HG03139 (cell line): ENCODE results near the gene KCNJ15.
"Not testable (repeated sequence)": the region's sequence is repeated elsewhere in the genome, so short reads cannot be mapped to it uniquely, and the experiment has no call there.

ENCODE experiments used
- ATAC-seq: cut with Tn5 transposase; IDR thresholded peaks from one replicate; pipeline ENCODE4 v1.9.1; 2021; ENCODE audit not compliant: unreplicated experiment

The KCNJ15 gene

DNA sequence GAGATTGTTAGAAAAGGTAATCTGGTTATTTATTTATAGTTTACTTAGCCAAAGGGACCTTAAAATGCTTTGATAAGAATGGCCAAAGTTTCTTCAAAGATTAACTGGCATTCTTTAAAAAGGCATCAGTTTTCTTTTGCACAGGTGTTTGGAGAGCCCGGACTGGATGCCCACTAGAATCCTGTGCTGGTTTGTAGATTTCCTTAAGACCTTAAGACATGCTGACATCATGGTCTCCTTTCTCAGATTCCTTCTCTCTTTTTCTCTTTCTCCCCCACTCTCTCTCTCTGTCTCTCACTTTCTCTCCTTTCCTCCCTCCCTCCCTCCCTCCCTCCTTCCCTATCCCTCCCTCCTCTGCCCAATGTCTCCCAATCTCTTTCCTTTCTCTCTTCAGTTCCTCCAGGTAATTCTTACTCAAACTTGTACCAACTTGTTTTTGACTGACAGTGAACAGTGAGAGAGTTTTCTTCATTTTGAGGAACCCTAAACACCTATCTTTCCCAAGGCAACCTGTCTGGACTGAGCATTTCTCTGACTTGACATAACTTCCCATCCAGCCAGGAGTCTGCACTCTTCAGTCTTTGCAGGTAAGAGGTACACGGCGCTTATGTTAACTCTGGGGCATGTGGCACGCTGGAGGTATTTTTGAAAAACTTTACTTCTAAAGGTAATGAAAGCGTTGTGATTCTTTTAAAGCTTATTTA lies at the start of gene KCNJ15:
TSS of gene KCNJ15 (plus strand) at position 393 of the 704 bp plus-strand sequence. CDS start 42,271 bp downstream, outside the sequence.
- ATAC-seq: no peak

GRCh38 chr21:38208118-38208517 lies 48.7 kb upstream of the KCNJ15 start:
- ATAC-seq: no peak

GRCh38 chr21:38211321-38211720 lies 45.5 kb upstream of the KCNJ15 start:
- ATAC-seq: no peak

DNA sequence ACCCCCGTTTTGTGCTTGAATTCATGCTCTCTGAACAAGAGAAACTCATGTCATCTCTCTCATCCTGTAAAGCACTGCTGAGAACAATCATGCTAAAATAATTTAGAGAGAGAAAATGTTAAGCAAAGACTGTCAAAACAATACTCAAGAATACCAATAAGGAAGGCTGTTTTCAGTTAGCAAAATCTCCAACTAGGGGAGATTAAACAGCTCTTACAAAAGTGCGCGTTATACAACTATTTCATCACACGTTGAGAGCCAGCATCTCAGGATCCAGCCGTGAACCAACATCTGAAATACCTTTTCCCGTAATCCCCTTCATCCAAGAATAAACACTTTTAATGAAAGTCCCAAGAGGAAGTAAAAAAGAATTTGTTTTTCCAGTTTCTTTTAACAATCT lies 44.1 kb upstream of the KCNJ15 start:
- no peak for ATAC-seq

GRCh38 chr21:38219049-38219628 lies 37.7 kb upstream of the KCNJ15 start:
- no peak for ATAC-seq

- no peak for ATAC-seq
These were observed 36.5 kb upstream of the KCNJ15 start for GRCh38 chr21:38220270-38220737.

- ATAC-seq: no peak
These were observed 35.2 kb upstream of the KCNJ15 start for GRCh38 chr21:38221594-38221993.

GRCh38 chr21:38223893-38224540 lies 32.8 kb upstream of the KCNJ15 start:
- no peak for ATAC-seq

DNA sequence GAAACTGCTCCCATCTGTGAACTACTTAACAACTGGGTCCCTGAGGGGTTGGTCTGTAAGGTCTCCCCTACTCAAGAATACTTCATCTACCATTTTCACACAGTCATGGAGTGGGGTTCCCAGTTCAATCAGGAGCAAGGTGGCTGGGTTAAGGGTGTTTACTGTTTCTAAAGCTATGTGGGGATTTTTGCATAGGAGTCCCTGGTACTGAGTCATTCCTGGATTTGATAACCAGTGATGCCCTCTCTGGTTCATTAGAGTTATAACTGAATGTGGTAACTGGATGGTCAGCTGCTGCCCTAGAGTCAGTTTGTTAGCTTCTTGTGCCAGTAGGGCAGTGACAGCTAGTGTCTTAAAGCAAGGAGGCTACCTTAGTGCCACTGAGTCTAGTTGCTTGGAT lies 29.4 kb upstream of the KCNJ15 start:
- ATAC-seq: no peak

DNA sequence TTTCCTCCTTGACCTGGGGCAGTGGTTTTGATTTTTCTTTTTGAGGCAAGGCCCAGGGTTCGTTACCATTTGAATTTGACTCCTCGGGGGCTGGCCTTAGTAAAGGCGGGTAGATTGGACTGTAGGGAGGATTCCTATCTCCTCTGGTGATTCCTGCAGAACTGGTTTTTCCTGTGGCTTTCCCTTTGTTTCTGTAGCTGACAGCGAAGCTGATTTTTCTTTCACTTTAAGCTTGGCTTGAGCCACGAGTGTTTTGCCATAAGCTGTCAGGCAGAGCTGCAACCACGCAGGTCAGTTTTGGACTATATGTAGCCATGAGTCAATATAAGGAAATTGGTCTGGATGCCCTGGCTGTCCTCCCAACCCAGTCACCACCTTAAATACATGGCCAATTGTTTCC lies 28.7 kb upstream of the KCNJ15 start:
- no peak for ATAC-seq

- ATAC-seq: no peak
These were observed 28.3 kb upstream of the KCNJ15 start for GRCh38 chr21:38228537-38228936.

- no peak for ATAC-seq
These were observed 27.4 kb upstream of the KCNJ15 start for GRCh38 chr21:38229260-38229877.

- ATAC-seq: no peak
These were observed 22.2 kb upstream of the KCNJ15 start for GRCh38 chr21:38234395-38235142.

GRCh38 chr21:38235251-38235650 lies 21.5 kb upstream of the KCNJ15 start:
- not testable (repeated sequence) for ATAC-seq

DNA sequence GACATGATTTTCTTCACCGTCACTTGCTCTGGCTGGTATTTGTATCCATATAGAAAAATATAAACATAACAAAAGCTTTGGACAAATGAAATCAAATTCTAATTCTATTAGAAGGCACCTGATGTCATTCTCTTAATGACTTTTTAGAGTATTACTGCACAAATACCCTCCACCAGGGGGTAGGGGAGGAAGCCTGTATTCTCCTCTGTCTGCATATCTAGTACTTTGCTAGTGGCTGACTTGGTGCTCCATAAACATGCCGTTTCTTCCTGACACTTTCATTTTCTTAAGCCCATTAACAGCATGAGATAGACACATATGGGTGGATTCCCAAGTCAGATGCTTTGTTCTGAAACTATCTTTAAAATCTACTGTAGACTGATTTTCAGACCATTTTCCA lies 20.6 kb upstream of the KCNJ15 start:
- no peak for ATAC-seq

DNA sequence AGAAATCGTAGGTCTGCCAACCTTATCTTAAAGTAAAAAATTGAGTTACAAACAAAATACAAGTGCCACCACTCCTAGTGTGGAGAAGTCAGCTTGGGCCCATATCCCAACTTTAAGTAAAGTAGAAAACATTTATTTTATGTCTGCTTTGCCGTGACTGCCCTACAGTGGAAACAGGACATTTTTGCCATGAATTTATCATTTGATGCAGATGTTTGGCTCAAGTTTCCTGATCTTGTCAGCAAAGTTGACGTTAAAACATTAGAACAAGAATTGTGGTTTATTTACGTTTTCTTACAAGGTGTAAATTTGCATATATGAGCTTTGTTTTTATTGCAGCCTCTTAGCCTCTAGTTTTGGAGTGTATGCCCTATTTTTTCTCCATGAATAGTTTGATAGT lies 17.1 kb upstream of the KCNJ15 start:
- no peak for ATAC-seq

DNA sequence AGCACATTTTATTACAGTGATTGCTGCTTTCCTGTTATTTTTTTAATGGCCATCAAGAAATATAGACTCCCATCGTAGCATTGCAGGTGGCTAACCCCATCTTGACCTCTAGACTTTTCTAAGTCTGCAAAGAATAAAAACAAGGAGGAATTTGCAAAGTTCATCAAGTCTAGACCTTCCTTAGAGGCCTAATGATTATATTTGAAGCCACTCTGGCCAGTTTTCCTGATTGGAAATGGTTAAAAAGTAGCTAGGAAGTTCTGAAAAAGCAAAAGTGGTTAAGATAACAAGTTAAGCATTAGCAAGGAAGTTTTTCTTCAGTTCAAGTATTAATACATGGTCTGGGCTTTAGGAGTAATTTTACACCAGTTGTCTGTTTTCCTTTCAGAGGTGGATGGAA lies 16.7 kb upstream of the KCNJ15 start:
- ATAC-seq: no peak

- ATAC-seq: no peak
These were observed 15.6 kb upstream of the KCNJ15 start for GRCh38 chr21:38241029-38241740.

GRCh38 chr21:38242061-38242460 lies 14.7 kb upstream of the KCNJ15 start:
- ATAC-seq: no peak

DNA sequence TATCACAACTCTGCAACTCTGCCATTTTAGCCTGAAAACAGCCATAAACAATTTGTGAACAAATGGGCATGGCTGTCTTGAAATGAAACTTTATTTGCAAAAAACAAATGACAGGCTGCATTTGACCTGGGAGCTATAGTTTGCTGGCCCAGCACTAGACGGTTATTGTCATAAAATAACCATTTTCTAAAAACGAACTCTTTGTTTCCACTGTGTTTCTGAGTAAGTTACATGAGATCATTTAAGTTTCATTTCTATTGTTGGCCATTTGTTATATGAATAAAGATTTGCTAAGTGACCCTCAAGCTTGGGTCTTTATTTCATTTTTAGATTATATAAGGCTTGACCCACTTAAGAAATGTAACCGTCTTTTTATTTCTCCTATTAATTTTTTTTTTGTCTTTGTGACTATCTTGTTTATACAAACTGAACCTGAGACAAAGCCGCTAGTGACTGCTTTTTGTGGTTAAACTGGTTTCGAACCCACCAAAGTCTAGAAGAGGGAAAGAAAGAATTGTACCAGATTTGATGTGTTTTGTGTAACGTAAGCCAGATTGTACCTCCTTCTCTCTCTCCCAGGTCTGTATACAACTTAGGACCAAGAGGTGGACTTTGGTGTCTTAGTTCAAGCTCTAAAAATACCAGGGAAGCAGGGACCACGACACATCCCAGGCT lies 12.9 kb upstream of the KCNJ15 start:
- no peak for ATAC-seq
